ENCODE measurements around the gene PTPRF. TPM values are rescaled to one million over a fixed set of nuclear protein-coding genes. Genes with fewer than 3 reads are reported as not detected.
A peak's percentile ranks its signal among the peaks of the same experiment; 100 is the strongest.

PTPRF gene
- total and polyA plus RNA-seq, 4 donors = 41.2 to 241 (median 85.6) TPM

- Histone ChIP-seq H3K27me3 (ENCODE audit: control insufficient read depth in 4 of 4, insufficient read depth in 4 of 4, low read length in 3 of 4) (no peaks in the 10 kb centered on the region), H3K4me3 (ENCODE audit: low read depth in 1 of 3, low read length in 3 of 3) (no peak overlapping the region), H3K9ac (ENCODE audit: low read depth in 1 of 2, low read length in 2 of 2) (no peak overlapping the region), H3K4me1 (ENCODE audit: control insufficient read depth in 4 of 4, insufficient read depth in 4 of 4, low read length in 3 of 4) (peaks cover 46 to 94% (median 86%) of the 10 kb centered on the region in 4 donors), H3K27ac (ENCODE audit: low read depth in 1 of 2, low read length in 2 of 2) (peak overlapping the region; percentile 27 to 60), H3K36me3 (ENCODE audit: control insufficient read depth in 4 of 4, insufficient read depth in 3 of 4, low read depth in 1 of 4, low read length in 3 of 4) (peaks cover 0 to 6% (median 1%) of the 10 kb centered on the region in 4 donors), H3K9me3 (ENCODE audit: control insufficient read depth in 4 of 4, low read length in 3 of 4) (no peaks in the 10 kb centered on the region)
- TF ChIP-seq ZBTB33 (IDR thresholded peaks at IDR 0.05) (no peak), RXRA (IDR thresholded peaks at IDR 0.05) (peak in 1 of 2 donors; percentile 24), RAD21 (IDR thresholded peaks at IDR 0.05) (no peak), FOXA1 (IDR thresholded peaks at IDR 0.05) (no peak), NR2F2 (IDR thresholded peaks at IDR 0.05) (no peak), TAF1 (conservative IDR thresholded peaks at IDR 0.05) (no peak), HNF4A (conservative IDR thresholded peaks at IDR 0.05) (peak in 1 of 2 donors; percentile 13), MAX (IDR thresholded peaks at IDR 0.05) (no peak), SP1 (IDR thresholded peaks at IDR 0.05) (no peak)
- TF ChIP-seq, protein P1, sequence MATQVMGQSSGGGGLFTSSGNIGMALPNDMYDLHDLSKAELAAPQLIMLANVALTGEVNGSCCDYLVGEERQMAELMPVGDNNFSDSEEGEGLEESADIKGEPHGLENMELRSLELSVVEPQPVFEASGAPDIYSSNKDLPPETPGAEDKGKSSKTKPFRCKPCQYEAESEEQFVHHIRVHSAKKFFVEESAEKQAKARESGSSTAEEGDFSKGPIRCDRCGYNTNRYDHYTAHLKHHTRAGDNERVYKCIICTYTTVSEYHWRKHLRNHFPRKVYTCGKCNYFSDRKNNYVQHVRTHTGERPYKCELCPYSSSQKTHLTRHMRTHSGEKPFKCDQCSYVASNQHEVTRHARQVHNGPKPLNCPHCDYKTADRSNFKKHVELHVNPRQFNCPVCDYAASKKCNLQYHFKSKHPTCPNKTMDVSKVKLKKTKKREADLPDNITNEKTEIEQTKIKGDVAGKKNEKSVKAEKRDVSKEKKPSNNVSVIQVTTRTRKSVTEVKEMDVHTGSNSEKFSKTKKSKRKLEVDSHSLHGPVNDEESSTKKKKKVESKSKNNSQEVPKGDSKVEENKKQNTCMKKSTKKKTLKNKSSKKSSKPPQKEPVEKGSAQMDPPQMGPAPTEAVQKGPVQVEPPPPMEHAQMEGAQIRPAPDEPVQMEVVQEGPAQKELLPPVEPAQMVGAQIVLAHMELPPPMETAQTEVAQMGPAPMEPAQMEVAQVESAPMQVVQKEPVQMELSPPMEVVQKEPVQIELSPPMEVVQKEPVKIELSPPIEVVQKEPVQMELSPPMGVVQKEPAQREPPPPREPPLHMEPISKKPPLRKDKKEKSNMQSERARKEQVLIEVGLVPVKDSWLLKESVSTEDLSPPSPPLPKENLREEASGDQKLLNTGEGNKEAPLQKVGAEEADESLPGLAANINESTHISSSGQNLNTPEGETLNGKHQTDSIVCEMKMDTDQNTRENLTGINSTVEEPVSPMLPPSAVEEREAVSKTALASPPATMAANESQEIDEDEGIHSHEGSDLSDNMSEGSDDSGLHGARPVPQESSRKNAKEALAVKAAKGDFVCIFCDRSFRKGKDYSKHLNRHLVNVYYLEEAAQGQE (IDR thresholded peaks at IDR 0.05) = no peak
- DNase-seq (ENCODE audit: low spot score) = no peak
- WGBS = 53% methylated on average over 15 of the region's 15 CpGs
These were observed 10.0 kb downstream of the PTPRF start for GRCh38 chr1:43540653-43541071.

- no peaks in the 10 kb centered on the region for H3K9me3 ChIP-seq (ENCODE audit: control insufficient read depth in 4 of 4, low read length in 3 of 4)
- 80% methylated on average over 5 of the region's 5 CpGs for WGBS
- peaks cover 0 to 6% (median 1%) of the 10 kb centered on the region in 4 donors for H3K36me3 ChIP-seq (ENCODE audit: control insufficient read depth in 4 of 4, insufficient read depth in 3 of 4, low read depth in 1 of 4, low read length in 3 of 4)
- peak overlapping the region; percentile 27 to 60 for H3K27ac ChIP-seq (ENCODE audit: low read depth in 1 of 2, low read length in 2 of 2)
- TF ChIP-seq TAF1 (conservative IDR thresholded peaks at IDR 0.05) = no peak
- TF ChIP-seq FOXA2 (IDR thresholded peaks at IDR 0.05) = no peak
- TF ChIP-seq ZBTB33 (IDR thresholded peaks at IDR 0.05) = no peak
- TF ChIP-seq GABPA (IDR thresholded peaks at IDR 0.05 in 1 of 2, conservative IDR thresholded peaks at IDR 0.05 in 1 of 2) = no peak
- no peak for TF ChIP-seq CTCF (IDR thresholded peaks at IDR 0.05; ENCODE audit: low read depth, low read length, missing input control)
- no peak for TF ChIP-seq HNF4A (conservative IDR thresholded peaks at IDR 0.05)
- no peak for TF ChIP-seq RAD21 (IDR thresholded peaks at IDR 0.05)
- peaks cover 46 to 95% (median 82%) of the 10 kb centered on the region in 4 donors for H3K4me1 ChIP-seq (ENCODE audit: control insufficient read depth in 4 of 4, insufficient read depth in 4 of 4, low read length in 3 of 4)
- H3K9ac ChIP-seq (ENCODE audit: low read depth in 1 of 2, low read length in 2 of 2) = no peak overlapping the region
- no peak for DNase-seq (ENCODE audit: low spot score)
- H3K27me3 ChIP-seq (ENCODE audit: control insufficient read depth in 4 of 4, insufficient read depth in 4 of 4, low read length in 3 of 4) = no peaks in the 10 kb centered on the region
- no peak overlapping the region for H3K4me3 ChIP-seq (ENCODE audit: low read depth in 1 of 3, low read length in 3 of 3)
These were observed 10.5 kb downstream of the PTPRF start for GRCh38 chr1:43541141-43541540.
